Activated CD4-positive, alpha-beta T cell treated with anti-CD3 and anti-CD28 coated beads, Interleukin-2, amount 50 U/mL, for 24 hours (primary cell): Measurements from ENCODE around the gene C1QL1.

Experiments
- DNase-seq, 2 donors: peaks; one replicate each; pipeline ENCODE4 v3.0.0-alpha.2; 2020; ENCODE audit warnings: low read depth in 1 of 2, low spot score in 1 of 2

C1QL1 gene

DNA sequence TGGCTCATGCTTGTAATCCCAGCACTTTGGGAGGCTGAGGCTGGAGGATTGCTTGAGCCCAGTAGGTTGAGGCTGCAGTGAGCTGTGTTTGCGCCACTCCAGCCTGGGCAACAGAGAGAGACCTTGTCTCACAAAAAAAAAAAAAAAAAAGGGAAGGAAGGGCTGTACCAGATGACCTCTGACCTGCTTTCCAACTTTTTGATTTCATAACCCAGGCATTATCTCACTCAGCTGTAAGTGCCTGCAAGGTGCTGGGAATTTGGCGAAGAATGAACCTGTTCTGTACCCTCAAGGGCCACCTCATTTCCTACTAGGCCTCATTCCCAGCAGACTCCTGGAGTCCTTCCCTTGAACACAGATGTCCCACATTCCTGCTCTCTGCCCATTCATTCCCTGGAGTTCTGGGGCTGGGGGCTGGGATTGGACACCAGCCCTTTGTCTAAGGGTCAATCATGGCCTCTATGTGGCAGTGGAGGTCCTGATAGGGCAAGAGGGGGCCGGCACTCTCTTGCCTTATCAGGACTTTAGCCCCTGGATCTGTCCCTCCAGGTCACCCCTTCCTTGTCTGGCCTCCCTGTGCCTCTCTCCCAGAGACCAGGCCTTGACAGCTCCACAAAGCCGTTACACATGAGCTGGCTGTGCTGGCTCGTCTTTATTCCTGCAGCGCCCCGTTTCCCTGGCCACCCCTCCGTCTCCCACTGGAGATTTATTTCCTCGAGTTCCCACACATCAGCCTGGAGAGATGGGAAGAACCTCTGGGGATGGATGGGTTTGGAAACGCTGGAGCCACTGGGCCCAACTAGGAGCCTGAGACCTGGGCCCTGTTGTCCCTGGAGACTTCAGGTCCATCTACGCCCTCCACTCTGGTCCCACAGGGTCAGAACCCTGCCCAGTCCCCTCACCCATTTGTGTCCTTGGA lies 52.0 kb downstream of the C1QL1 start:
- DNase-seq: no peak

GRCh38 chr17:44915321-44915726 lies 52.8 kb downstream of the C1QL1 start, which contains the start of gene GFAP:
GFAP (minus strand) TSS chr17:44915500; CDS start chr17:44915486, 14 bp downstream.
- DNase-seq: no peak

DNA sequence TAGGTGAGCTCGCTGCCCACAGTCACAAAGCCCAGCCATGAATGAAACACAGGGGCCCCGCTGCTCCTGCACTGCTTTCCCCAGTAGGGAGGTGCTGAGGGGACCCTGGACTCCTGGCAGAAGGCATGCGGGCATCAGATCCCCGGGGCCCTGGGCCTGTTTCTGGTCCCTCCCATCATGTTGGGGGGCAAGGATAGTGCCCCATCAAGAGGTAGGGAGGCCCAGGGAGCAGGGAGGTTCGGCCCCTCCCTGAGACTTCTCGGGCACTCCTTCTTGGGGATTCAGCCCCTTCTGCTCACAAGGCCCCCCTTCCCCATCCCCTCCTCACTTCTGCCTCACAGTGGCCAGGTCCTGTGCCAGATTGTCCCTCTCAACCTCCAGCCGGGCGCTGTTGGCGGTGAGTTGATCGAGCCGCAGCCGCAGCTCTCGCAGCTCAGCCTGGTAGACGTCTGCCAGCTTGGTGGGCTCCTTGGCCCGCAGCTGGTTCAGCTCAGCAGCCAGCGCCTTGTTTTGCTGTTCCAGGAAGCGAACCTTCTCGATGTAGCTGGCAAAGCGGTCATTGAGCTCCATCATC lies 53.3 kb downstream of the C1QL1 start:
- DNase-seq: no peak

GRCh38 chr17:44914148-44914547 lies 54.0 kb downstream of the C1QL1 start:
- no peak for DNase-seq

DNA sequence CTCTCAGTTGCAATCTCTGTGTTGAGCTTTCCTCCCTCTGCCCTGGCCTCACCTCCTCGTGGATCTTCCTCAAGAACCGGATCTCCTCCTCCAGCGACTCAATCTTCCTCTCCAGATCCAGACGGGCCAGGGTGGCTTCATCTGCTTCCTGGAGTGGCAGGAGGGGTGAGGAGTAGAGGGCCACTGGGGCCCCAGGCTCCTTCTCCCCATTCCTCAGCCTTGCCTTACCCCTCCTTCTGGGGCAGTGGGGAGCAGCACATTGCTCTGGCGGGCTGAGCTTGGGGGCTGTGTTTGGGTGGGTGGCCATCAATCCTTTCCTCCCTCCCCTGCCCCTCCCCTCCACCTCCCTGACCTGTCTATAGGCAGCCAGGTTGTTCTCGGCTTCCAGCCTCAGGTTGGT lies 54.4 kb downstream of the C1QL1 start:
- no peak for DNase-seq

DNA sequence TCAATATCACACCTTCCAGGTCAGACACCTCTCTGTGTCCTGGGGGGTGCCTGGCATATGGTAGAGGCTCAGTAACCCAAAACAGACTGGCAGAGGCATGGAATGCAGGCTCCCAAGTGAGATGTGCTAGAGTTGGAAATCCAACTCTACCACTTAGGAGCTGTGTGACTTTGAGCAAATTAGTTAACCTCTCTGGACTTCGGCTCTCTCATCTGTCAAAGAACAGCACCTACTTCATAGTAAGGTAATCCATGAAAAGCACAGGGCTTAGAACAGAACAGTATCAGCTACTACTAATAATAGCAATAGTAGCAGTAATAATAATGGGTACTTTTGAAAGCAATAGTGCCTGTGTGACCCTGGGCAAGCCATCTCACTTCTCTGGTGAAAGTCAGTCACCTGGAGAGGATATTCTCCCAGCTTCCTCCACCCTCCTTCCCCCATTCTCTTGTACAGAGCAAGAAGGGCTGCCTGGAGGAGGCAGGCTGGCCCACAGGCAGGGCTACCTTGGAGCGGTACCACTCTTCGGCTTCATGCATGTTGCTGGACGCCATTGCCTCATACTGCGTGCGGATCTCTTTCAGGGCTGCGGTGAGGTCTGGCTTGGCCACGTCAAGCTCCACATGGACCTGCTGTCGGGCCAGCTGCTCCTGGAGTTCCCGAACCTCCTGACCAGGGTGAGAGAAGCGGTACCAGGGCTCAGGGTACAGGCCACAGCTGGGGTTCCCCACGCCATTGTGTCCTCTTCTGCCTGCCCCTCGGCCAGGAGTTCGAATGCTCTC lies 55.1 kb downstream of the C1QL1 start:
- no peak for DNase-seq

- peak; percentile 11 to 40 for DNase-seq
These were observed 56.7 kb downstream of the C1QL1 start for GRCh38 chr17:44911133-44912001.

GRCh38 chr17:44910231-44911106 lies 57.6 kb downstream of the C1QL1 start:
- DNase-seq: no peak
